Body of pancreas (tissue), 4 donors: Measurements from ENCODE around the gene SCMH1. TPM values are rescaled to one million over a fixed set of nuclear protein-coding genes. Genes with fewer than 3 reads are reported as not detected.
"Not testable (repeated sequence)": the region's sequence is repeated elsewhere in the genome, so short reads cannot be mapped to it uniquely, and the experiment has no call there.

Source experiments
- ATAC-seq: fragments of 150-250 bp; one replicate; pipeline ENCODE4 v1.9.1; 2016
- DNase-seq, 4 donors: peaks; one replicate each; pipeline ENCODE4 v3.0.0-alpha.2; 2019
- H3K27ac ChIP-seq, 4 donors: fragments of 200-600 bp; sonication (generic); 1 replicate in 3 of 4; 2 replicates in 1 of 4; pipeline versions ENCODE4 v1.5.1 to v1.6.1; 2016 to 2019; ENCODE audit warnings: mild to moderate bottlenecking in 1 of 4, mixed read lengths in 1 of 4, moderate library complexity in 1 of 4
- H3K27me3 ChIP-seq, 2 donors: fragments of 200-600 bp; sonication (generic); one replicate each; pipeline ENCODE4 v1.6.0; 2016; ENCODE audit warnings: mild to moderate bottlenecking in 1 of 2
- H3K36me3 ChIP-seq, 2 donors: fragments of 200-600 bp; sonication (generic); replicated peaks in 1 of 2; 2 replicates each; pipeline ENCODE4 v1.5.1; 2016; ENCODE audit warnings: low read depth in 2 of 2; ENCODE audit not compliant: insufficient read depth in 1 of 2
- H3K4me1 ChIP-seq: fragments of 200-600 bp; sonication (generic); one replicate; pipeline ENCODE4 v1.6.0; 2016
- H3K4me3 ChIP-seq, 2 donors: fragments of 200-600 bp; sonication (generic); 1 replicate in 1 of 2; 2 replicates in 1 of 2; pipeline ENCODE4 v1.5.1; 2016 to 2019
- H3K9me3 ChIP-seq, 3 donors: fragments of 200-600 bp; sonication (generic); 1 replicate in 2 of 3; 2 replicates in 1 of 3; pipeline ENCODE4 v1.5.1; 2016
- POLR2A ChIP-seq, 3 donors: fragments of 450-650 bp; IDR thresholded peaks; one replicate each; pipeline ENCODE4 v1.6.1; 2016; ENCODE audit warnings: antibody characterized with exemption in 3 of 3, mild to moderate bottlenecking in 2 of 3
- WGBS, 2 donors: methylation state at CpG; one replicate each; pipeline ENCODE4 v1.1.5; 2017; 5-methylcytosine and 5-hydroxymethylcytosine counted together
- intact Hi-C: fragments of 100-400 bp; cut with DNase I; formaldehyde crosslinking; loops from one replicate; pipeline ENCODE4 v1.15.1; 2023
- total RNA-seq, 2 donors: library from RNA; depleted of rRNA; stranded (reverse); fragments of >200 nt; gene quantifications; one replicate each; pipeline ENCODE4 v1.1.0, GENCODE V29; 2016
- TF ChIP-seq, protein P1 (sequence below), 7 experiments: fragments of 450-650 bp in 4 of 7; fragments of 200-600 bp in 3 of 7; sonication (generic) in 3 of 7; IDR thresholded peaks; one replicate each; pipeline ENCODE4 v1.5.1; 2016 to 2019; ENCODE audit warnings: antibody characterized with exemption in 7 of 7

SCMH1 gene
- total RNA-seq, 2 donors from 2014 or later: 25.4 to 33.3 TPM

DNA sequence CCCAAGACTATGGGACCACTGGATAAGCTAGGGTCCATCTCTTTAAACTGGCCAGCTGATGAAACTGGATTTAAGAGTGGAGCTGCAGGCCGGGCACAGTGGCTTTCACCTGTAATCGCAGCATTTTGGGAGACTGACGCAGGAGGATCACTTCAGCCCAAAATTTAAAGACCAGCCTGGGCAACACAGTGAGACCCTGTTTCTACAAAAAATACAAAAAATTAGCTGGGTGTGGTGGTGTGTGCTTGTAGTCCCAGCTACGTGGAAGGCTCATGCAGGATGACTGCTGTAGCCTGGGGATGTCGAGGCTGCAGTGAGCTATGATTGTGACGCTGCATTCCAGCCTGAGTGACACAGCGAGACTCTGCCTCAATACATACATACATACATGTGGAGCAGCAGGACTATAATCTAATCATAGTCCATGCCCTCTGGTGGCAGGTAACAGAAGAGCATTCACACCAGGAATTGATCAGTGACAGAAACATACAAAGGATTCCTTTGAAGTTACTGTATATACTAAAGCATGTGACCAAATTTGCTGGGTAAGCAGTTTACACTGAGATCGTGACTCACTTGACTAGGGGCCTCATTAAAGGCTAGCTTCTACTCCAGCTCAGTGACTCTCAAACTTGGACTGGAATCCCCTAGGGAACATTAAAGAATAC, 119.1 kb downstream of the SCMH1 start:
- no peaks in the 10 kb centered on the region for H3K27me3 ChIP-seq
- H3K4me3 ChIP-seq: no peak overlapping the region
- peak; percentile 71 for ATAC-seq
- no peaks in the 10 kb centered on the region for H3K9me3 ChIP-seq
- intact Hi-C loops: no loop called here
- peaks cover 5% of the 10 kb centered on the region for H3K4me1 ChIP-seq
- H3K27ac ChIP-seq: no peak overlapping the region
- peak; percentile 36 to 61 (median 46) for DNase-seq
- peaks cover 0 to 2% of the 10 kb centered on the region in 2 donors for H3K36me3 ChIP-seq
- 82 to 85% methylated on average over 8 of the region's 8 CpGs for WGBS, 2 donors
- no peak for TF ChIP-seq POLR2A (IDR thresholded peaks at IDR 0.05)
- TF ChIP-seq, protein P1, sequence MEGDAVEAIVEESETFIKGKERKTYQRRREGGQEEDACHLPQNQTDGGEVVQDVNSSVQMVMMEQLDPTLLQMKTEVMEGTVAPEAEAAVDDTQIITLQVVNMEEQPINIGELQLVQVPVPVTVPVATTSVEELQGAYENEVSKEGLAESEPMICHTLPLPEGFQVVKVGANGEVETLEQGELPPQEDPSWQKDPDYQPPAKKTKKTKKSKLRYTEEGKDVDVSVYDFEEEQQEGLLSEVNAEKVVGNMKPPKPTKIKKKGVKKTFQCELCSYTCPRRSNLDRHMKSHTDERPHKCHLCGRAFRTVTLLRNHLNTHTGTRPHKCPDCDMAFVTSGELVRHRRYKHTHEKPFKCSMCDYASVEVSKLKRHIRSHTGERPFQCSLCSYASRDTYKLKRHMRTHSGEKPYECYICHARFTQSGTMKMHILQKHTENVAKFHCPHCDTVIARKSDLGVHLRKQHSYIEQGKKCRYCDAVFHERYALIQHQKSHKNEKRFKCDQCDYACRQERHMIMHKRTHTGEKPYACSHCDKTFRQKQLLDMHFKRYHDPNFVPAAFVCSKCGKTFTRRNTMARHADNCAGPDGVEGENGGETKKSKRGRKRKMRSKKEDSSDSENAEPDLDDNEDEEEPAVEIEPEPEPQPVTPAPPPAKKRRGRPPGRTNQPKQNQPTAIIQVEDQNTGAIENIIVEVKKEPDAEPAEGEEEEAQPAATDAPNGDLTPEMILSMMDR (IDR thresholded peaks at IDR 0.05): peak in 6 of 7 experiments; percentile 28 to 58 (median 54)

DNA sequence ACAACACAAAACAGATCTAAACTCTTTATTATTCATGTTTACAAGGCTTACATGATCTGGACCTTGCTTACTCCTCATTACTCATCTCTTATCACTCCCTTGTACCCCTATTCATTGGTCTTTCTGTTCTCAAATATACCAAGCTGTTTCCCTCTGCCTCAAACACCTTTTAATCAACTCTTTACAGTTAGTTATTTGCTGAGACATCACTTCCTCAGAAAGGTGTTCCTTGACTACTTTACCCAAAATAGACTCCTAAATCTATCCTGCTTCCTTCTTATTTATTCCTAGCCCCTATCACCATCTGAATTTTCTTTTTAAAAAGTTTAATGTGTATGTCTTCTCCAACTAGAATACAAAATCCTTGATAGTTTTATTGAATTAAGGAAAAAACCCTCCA, 120.0 kb downstream of the SCMH1 start:
- no peak overlapping the region for H3K27ac ChIP-seq
- DNase-seq: no peak
- ATAC-seq: no peak
- no peaks in the 10 kb centered on the region for H3K27me3 ChIP-seq
- no peaks in the 10 kb centered on the region for H3K9me3 ChIP-seq
- no peak overlapping the region for H3K4me3 ChIP-seq
- H3K36me3 ChIP-seq: peaks cover 0 to 2% of the 10 kb centered on the region in 2 donors
- H3K4me1 ChIP-seq: peaks cover 5% of the 10 kb centered on the region
- TF ChIP-seq, protein P1 (IDR thresholded peaks at IDR 0.05): no peak
- no peak for TF ChIP-seq POLR2A (IDR thresholded peaks at IDR 0.05)
- intact Hi-C loops: no loop called here

DNA sequence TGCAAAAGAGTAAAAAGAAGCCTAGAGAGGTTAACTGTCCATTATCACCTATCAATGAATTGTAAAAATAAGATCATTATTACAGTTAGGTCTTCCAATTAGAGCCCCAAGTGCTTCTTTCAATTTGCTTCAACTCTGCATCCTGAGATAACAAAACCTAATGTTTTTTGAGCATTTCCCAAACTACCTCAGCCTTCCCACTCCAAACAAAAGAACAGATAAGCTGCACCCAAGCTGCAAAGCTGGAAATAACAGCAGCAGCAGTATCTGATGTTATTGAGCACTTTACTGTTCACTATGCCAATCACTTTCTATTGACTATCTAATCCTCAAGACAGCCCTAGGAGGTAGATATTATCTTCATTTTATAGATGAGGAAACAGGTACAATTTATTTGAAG, 123.5 kb downstream of the SCMH1 start:
- Histone ChIP-seq H3K9me3 (no peaks in the 10 kb centered on the region), H3K36me3 (peaks cover 0 to 2% of the 10 kb centered on the region in 2 donors), H3K4me3 (no peak overlapping the region), H3K4me1 (peaks cover 5% of the 10 kb centered on the region), H3K27ac (no peak overlapping the region), H3K27me3 (no peaks in the 10 kb centered on the region)
- TF ChIP-seq, protein P1 (IDR thresholded peaks at IDR 0.05): no peak
- TF ChIP-seq POLR2A (IDR thresholded peaks at IDR 0.05): no peak
- ATAC-seq (no peak), DNase-seq (no peak)
- intact Hi-C loops: no loop called here

DNA sequence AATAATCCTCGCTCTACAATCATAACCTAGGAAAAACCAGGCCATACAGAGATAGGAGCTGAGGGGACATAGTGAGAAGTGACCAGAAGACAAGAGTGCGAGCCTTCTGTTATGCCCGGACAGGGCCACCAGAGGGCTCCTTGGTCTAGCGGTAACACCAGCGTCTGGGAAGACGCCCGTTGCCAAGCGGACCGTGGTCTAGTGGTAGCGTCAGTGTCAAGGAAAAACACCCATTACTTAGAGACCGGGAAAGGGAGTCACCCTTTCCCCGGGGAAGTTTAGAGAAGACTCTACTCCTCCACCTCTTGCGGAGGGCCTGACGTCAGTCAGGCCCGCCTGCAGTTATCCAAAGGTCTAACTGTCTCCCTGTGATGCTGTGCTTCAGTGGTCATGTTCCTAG, 124.9 kb downstream of the SCMH1 start:
- DNase-seq, H3K4me3 ChIP-seq, H3K36me3 ChIP-seq, H3K4me1 ChIP-seq, H3K27me3 ChIP-seq, H3K9me3 ChIP-seq, ATAC-seq, intact Hi-C loops, H3K27ac ChIP-seq: not testable (repeated sequence)
- WGBS, 2 donors: 91 to 94% methylated on average over 15 of the region's 15 CpGs
- TF ChIP-seq, protein P1 (IDR thresholded peaks at IDR 0.05): peak in 1 of 7 experiments; percentile 8

DNA sequence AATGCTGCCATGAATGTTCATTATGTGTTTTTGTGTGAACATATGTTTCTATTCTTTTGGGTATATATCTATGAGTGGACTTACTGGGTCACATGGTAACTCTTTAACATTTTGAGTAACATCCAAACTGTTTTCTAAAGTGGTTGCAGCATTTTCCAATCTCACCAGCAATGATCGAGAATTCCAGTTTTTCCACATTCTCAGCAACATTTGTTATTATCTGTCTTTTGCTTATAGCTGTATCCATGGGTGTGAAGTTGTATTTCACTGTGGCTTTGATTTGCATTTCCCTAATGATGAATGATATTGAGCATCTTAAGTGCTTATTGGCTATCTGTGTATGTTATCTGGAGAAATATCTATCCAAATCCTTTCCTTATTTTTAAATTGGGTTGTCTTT, 131.4 kb downstream of the SCMH1 start:
- H3K36me3 ChIP-seq: peaks cover 0 to 2% of the 10 kb centered on the region in 2 donors
- H3K4me1 ChIP-seq: peaks cover 36% of the 10 kb centered on the region
- H3K9me3 ChIP-seq: no peaks in the 10 kb centered on the region
- intact Hi-C loops: no loop called here
- no peak for ATAC-seq
- H3K4me3 ChIP-seq: no peak overlapping the region
- H3K27ac ChIP-seq: peak overlapping the region in 3 of 4 donors; percentile 90 to 91 (median 91)
- DNase-seq: no peak
- 62 to 79% methylated on average over 1 of the region's 1 CpG for WGBS, 2 donors
- H3K27me3 ChIP-seq: no peaks in the 10 kb centered on the region
- TF ChIP-seq, protein P1 (IDR thresholded peaks at IDR 0.05): no peak
- no peak for TF ChIP-seq POLR2A (IDR thresholded peaks at IDR 0.05)
